K562 (cell line): ENCODE data around the gene CD164L2. TPM values are rescaled to one million over a fixed set of nuclear protein-coding genes. Genes with fewer than 3 reads are reported as not detected.

Source experiments
- CBFA2T3 ChIP-seq: fragments of 450-650 bp; IDR thresholded peaks from 2 replicates; pipeline ENCODE4 v1.6.1; 2017
- E2F4 ChIP-seq: sonication (generic); formaldehyde crosslinking; IDR thresholded peaks from 2 replicates; pipeline ENCODE4 v1.8.0; 2022; ENCODE audit warnings: mild to moderate bottlenecking, low read depth, missing genetic modification reagents
- FIP1L1 ChIP-seq: fragments of 200-400 bp; formaldehyde crosslinking; IDR thresholded peaks from 2 replicates; pipeline ENCODE4 v1.6.1; 2018; ENCODE audit warnings: mild to moderate bottlenecking, low read depth, low read length; ENCODE audit not compliant: poor library complexity, severe bottlenecking
- FOXA1 ChIP-seq: fragments of 450-650 bp; IDR thresholded peaks from 2 replicates; pipeline ENCODE4 v1.6.1; 2016; ENCODE audit warnings: mild to moderate bottlenecking, borderline replicate concordance
- HNRNPUL1 ChIP-seq: fragments of 200-400 bp; formaldehyde crosslinking; IDR thresholded peaks from 2 replicates; pipeline ENCODE4 v1.6.1; 2017; ENCODE audit warnings: low read length
- IRF2 ChIP-seq: sonication (generic); formaldehyde crosslinking; IDR thresholded peaks from 2 replicates; pipeline ENCODE4 v1.8.1; 2022; ENCODE audit warnings: mild to moderate bottlenecking, missing genetic modification reagents
- JUND ChIP-seq, 2 experiments: IDR thresholded peaks; 2 replicates in 1 of 2; 3 replicates in 1 of 2; pipeline ENCODE4 v1.6.1; 2011; ENCODE audit warnings: borderline replicate concordance in 2 of 2, low read depth in 2 of 2, low read length in 2 of 2, improper control_type of control experiment in 1 of 2, missing biosample characterization in 1 of 2, missing genetic modification characterization in 1 of 2, missing genetic modification reagents in 1 of 2
- MGA ChIP-seq: fragments of 450-650 bp; IDR thresholded peaks from 2 replicates; pipeline ENCODE4 v1.6.1; 2016; ENCODE audit warnings: mild to moderate bottlenecking, moderate library complexity
- MXD1 ChIP-seq: fragments of 250-450 bp; sonication (Bioruptor Pico); IDR thresholded peaks from 2 replicates; pipeline ENCODE4 v1.8.0; 2021; ENCODE audit warnings: borderline replicate concordance, mild to moderate bottlenecking, moderate library complexity; ENCODE audit not compliant: poor library complexity, severe bottlenecking
- STAG1 ChIP-seq: sonication (generic); formaldehyde crosslinking; IDR thresholded peaks from 2 replicates; pipeline ENCODE4 v1.5.0; 2020; ENCODE audit warnings: missing genetic modification reagents, borderline replicate concordance
- STAT5B ChIP-seq: fragments of 250-450 bp; sonication (Bioruptor Pico); IDR thresholded peaks from 2 replicates; pipeline ENCODE4 v1.8.0; 2021; ENCODE audit warnings: mild to moderate bottlenecking, inconsistent platforms
- SUPT5H ChIP-seq: fragments of 450-650 bp; IDR thresholded peaks from 2 replicates; pipeline ENCODE4 v1.6.1; 2016
- TBL1XR1 ChIP-seq, 2 experiments: IDR thresholded peaks; 2 replicates each; pipeline ENCODE4 v1.6.1; 2012; ENCODE audit warnings: improper control_type of control experiment in 2 of 2, low read length in 2 of 2, mild to moderate bottlenecking in 1 of 2
- ZNF253 ChIP-seq: fragments of 250-450 bp; sonication (Bioruptor Pico); conservative IDR thresholded peaks from 2 replicates; pipeline ENCODE4 v1.6.1; 2021; ENCODE audit warnings: mild to moderate bottlenecking
- ZNF586 ChIP-seq: fragments of 450-650 bp; formaldehyde crosslinking; conservative IDR thresholded peaks from 2 replicates; pipeline ENCODE4 v1.4.0; 2020; ENCODE audit warnings: mild to moderate bottlenecking, moderate library complexity
- polyA plus RNA-seq, 8 experiments: library from polyadenylated mRNA; depleted of rRNA in 4 of 8; stranded (reverse) in 5 of 8; unstranded in 3 of 8; fragments of >200 nt; fragmentation: Nextera tagmentation in 2 of 8; fragmentation: Illumina TruSeq in 1 of 8; extraction: Ambion mirVana in 2 of 8; extraction: Trizol in 1 of 8; gene quantifications; 2 replicates each; pipeline versions ENCODE4 v1.2.1 to v1.2.3, GENCODE V29; 2011 to 2014; ENCODE audit warnings: inconsistent platforms in 1 of 8, missing spikeins in 1 of 8
- total RNA-seq, 7 experiments: library from RNA; depleted of rRNA in 6 of 7; stranded (reverse); fragments of >200 nt in 6 of 7; fragmentation: Illumina TruSeq in 2 of 7; extraction: Trizol in 2 of 7; gene quantifications; 2 replicates each; pipeline versions ENCODE4 v1.2.1 to v1.2.3, GENCODE V29; 2011 to 2021; ENCODE audit warnings: low replicate concordance in 1 of 7

Gene CD164L2
- total and polyA plus RNA-seq, 9 of the 15 experiments (the other 6 are each of a cell fraction or from before 2014, with no cell fraction given), result 0.08 to 0.92 (median 0.38) TPM; not detected in 1

- TF ChIP-seq MGA, result peak; percentile 94
- peak; percentile 95 for TF ChIP-seq JUND (IDR thresholded peaks at IDR 0.05; ENCODE audit: borderline replicate concordance, low read depth, low read length)
- peak; percentile 92; the same call in 1 of the 3 replicates for TF ChIP-seq JUND (tag; IDR thresholded peaks at IDR 0.05; ENCODE audit: borderline replicate concordance, low read depth, low read length)
- TF ChIP-seq CBFA2T3, result no peak
- TF ChIP-seq ZNF253 (CRISPR knock-in tag), result no peak
- peak in 1 of 2 experiments; percentile 12; a peak in 1 of 4 replicates for TF ChIP-seq TBL1XR1 (IDR thresholded peaks at IDR 0.05; ENCODE audit: low read length in 2 of 2)
- no peak for TF ChIP-seq MXD1 (CRISPR knock-in tag)
- no peak for TF ChIP-seq ZNF586 (CRISPR knock-in tag)
- no peak for TF ChIP-seq IRF2 (CRISPR knock-in tag)
- no peak for TF ChIP-seq HNRNPUL1
- TF ChIP-seq STAG1 (CRISPR knock-in tag), result no peak
- peak; percentile 74; the same call in 1 of the 2 replicates for TF ChIP-seq SUPT5H
- peak; percentile 57 for TF ChIP-seq FIP1L1
- TF ChIP-seq STAT5B, result no peak
- TF ChIP-seq FOXA1, result no peak
- TF ChIP-seq E2F4 (CRISPR knock-in tag), result no peak
Observed at GRCh38 chr1:27392096-27392777, 9.1 kb upstream of the CD164L2 start, which contains the start of gene GPR3 (continued).
